KMS-11 (cell line): Measurements from ENCODE around the gene SLAMF7.

Experiments
- H2AFZ ChIP-seq: fragments of 200-600 bp; sonication (generic); 2 replicates; pipeline ENCODE4 v1.6.1; 2016; ENCODE audit warnings: antibody characterized with exemption, mixed run types, low read depth
- H3K27ac ChIP-seq: fragments of 200-600 bp; sonication (generic); 2 replicates; pipeline ENCODE4 v1.6.1; 2016; ENCODE audit warnings: mild to moderate bottlenecking, mixed run types
- H3K27me3 ChIP-seq: fragments of 200-600 bp; sonication (generic); 2 replicates; pipeline ENCODE4 v1.6.1; 2017; ENCODE audit warnings: mild to moderate bottlenecking, low read depth, mixed run types, moderate library complexity; ENCODE audit not compliant: insufficient read depth
- H3K36me3 ChIP-seq: fragments of 200-600 bp; sonication (generic); 2 replicates; pipeline ENCODE4 v1.6.1; 2017; ENCODE audit warnings: mild to moderate bottlenecking, mixed run types; ENCODE audit not compliant: insufficient read depth
- H3K4me1 ChIP-seq: fragments of 200-600 bp; sonication (generic); 2 replicates; pipeline ENCODE4 v1.6.1; 2016; ENCODE audit warnings: mild to moderate bottlenecking, low read depth, mixed run types; ENCODE audit not compliant: poor library complexity, severe bottlenecking
- H3K4me2 ChIP-seq: fragments of 200-600 bp; sonication (generic); 2 replicates; pipeline ENCODE4 v1.7.0; 2016; ENCODE audit warnings: mild to moderate bottlenecking, mixed run types
- H3K4me3 ChIP-seq: fragments of 200-600 bp; sonication (generic); IDR thresholded peaks from 2 replicates; pipeline ENCODE4 v1.6.1; 2017; ENCODE audit warnings: low read depth, low read length, mixed read lengths; ENCODE audit not compliant: insufficient read depth
- H3K79me2 ChIP-seq: fragments of 200-600 bp; sonication (generic); 2 replicates; pipeline ENCODE4 v1.6.1; 2016; ENCODE audit warnings: low read depth, mixed run types; ENCODE audit not compliant: insufficient read depth
- H3K9ac ChIP-seq: fragments of 200-600 bp; sonication (generic); 2 replicates; pipeline ENCODE4 v1.6.1; 2016; ENCODE audit warnings: mild to moderate bottlenecking, mixed run types
- H4K20me1 ChIP-seq: fragments of 200-600 bp; sonication (generic); 2 replicates; pipeline ENCODE4 v1.6.1; 2016; ENCODE audit warnings: mild to moderate bottlenecking, mixed run types; ENCODE audit not compliant: insufficient read depth
- TF ChIP-seq, protein P1 (sequence below): fragments of 200-600 bp; sonication (generic); conservative IDR thresholded peaks from 2 replicates; pipeline ENCODE4 v1.6.1; 2017; ENCODE audit warnings: low read depth, mild to moderate bottlenecking, antibody characterized with exemption, low read length, moderate library complexity, mixed read lengths

Gene SLAMF7

DNA sequence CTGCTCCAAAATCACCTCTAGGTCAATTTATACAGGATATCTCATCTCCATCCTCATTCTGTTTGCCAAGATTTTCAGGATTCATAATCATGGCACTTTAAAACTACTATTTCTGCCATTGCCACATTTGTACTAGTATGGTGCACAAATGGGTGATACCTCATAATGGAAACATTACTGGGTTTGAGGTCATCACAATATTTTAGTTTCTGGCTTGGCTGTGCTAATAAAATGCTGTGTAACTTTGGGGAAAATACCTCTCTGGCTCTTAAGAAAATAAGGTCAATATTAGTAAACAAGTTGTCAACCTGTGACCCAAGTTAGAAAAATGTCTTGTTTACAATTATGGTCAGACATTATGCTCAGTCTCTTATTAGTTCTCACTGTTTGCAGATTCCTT is 4.7 kb upstream of the SLAMF7 start:
- H3K4me2 ChIP-seq = no peak overlapping the region
- no peaks in the 10 kb centered on the region for H3K36me3 ChIP-seq
- no peaks in the 10 kb centered on the region; the same call in 1 of the 2 replicates for H3K27me3 ChIP-seq
- H3K27ac ChIP-seq = no peak overlapping the region
- H2AFZ ChIP-seq = no peak overlapping the region
- no peak overlapping the region for H3K9ac ChIP-seq
- no peaks in the 10 kb centered on the region for H4K20me1 ChIP-seq
- H3K4me1 ChIP-seq = peaks cover 10% of the 10 kb centered on the region
- TF ChIP-seq, protein P1, sequence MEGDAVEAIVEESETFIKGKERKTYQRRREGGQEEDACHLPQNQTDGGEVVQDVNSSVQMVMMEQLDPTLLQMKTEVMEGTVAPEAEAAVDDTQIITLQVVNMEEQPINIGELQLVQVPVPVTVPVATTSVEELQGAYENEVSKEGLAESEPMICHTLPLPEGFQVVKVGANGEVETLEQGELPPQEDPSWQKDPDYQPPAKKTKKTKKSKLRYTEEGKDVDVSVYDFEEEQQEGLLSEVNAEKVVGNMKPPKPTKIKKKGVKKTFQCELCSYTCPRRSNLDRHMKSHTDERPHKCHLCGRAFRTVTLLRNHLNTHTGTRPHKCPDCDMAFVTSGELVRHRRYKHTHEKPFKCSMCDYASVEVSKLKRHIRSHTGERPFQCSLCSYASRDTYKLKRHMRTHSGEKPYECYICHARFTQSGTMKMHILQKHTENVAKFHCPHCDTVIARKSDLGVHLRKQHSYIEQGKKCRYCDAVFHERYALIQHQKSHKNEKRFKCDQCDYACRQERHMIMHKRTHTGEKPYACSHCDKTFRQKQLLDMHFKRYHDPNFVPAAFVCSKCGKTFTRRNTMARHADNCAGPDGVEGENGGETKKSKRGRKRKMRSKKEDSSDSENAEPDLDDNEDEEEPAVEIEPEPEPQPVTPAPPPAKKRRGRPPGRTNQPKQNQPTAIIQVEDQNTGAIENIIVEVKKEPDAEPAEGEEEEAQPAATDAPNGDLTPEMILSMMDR = no peak
- no peak overlapping the region for H3K4me3 ChIP-seq
- no peaks in the 10 kb centered on the region for H3K79me2 ChIP-seq

GRCh38 chr1:160738271-160738670 is 776 bp upstream of the SLAMF7 start:
- H3K27me3 ChIP-seq = no peaks in the 10 kb centered on the region
- peaks cover 10% of the 10 kb centered on the region for H3K4me1 ChIP-seq
- H3K4me3 ChIP-seq = no peak overlapping the region
- H3K9ac ChIP-seq = no peak overlapping the region
- H3K4me2 ChIP-seq = no peak overlapping the region
- H3K79me2 ChIP-seq = no peaks in the 10 kb centered on the region
- no peak overlapping the region for H2AFZ ChIP-seq
- TF ChIP-seq, protein P1 = no peak
- H3K27ac ChIP-seq = no peak overlapping the region
- H3K36me3 ChIP-seq = no peaks in the 10 kb centered on the region
- no peaks in the 10 kb centered on the region for H4K20me1 ChIP-seq

- TF ChIP-seq, protein P1 = no peak
- Histone ChIP-seq H3K79me2 (no peaks in the 10 kb centered on the region), H3K27me3 (no peaks in the 10 kb centered on the region), H3K4me2 (no peak overlapping the region), H3K9ac (no peak overlapping the region), H3K4me3 (no peak overlapping the region), H2AFZ (no peak overlapping the region), H3K36me3 (no peaks in the 10 kb centered on the region), H3K27ac (no peak overlapping the region), H3K4me1 (no peaks in the 10 kb centered on the region), H4K20me1 (no peaks in the 10 kb centered on the region)
Measured at GRCh38 chr1:160740133-160740688, 1.2 kb downstream of the SLAMF7 start.

DNA sequence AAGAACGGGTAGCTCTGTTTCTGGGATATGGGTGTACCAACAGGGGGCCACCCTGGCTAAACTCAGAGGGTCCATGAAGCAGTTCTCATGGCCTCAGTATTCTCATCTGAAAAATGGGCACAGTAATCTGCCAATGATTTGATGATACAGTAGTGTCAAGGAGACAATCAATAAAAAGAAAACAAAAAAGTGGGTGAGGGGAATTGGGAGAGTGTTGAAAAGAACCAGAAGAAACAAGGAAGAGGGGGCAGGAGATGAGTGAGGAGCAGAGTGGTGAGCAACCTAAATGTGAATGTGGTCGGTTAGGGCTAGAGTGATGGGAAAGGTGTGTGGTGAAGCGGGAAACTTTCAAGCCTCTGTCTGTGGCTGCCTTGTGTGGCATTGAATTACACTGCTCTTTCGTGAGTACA is 2.0 kb downstream of the SLAMF7 start:
- no peaks in the 10 kb centered on the region for H4K20me1 ChIP-seq
- no peak overlapping the region for H3K4me3 ChIP-seq
- no peak overlapping the region for H2AFZ ChIP-seq
- no peaks in the 10 kb centered on the region for H3K36me3 ChIP-seq
- TF ChIP-seq, protein P1 = no peak
- no peaks in the 10 kb centered on the region for H3K79me2 ChIP-seq
- H3K4me1 ChIP-seq = no peaks in the 10 kb centered on the region
- H3K27ac ChIP-seq = no peak overlapping the region
- no peak overlapping the region for H3K9ac ChIP-seq
- no peak overlapping the region for H3K4me2 ChIP-seq
- H3K27me3 ChIP-seq = no peaks in the 10 kb centered on the region
